IgD-negative memory B cell (primary cell): ENCODE results near the gene FAM169A. TPM values are rescaled to one million over a fixed set of nuclear protein-coding genes. Genes with fewer than 3 reads are reported as not detected.

Experiments
- polyA plus RNA-seq: library from polyadenylated mRNA; unstranded; fragments of 300-500 nt; fragmentation: Illumina TruSeq; gene quantifications from one replicate; pipeline ENCODE4 v1.2.3, GENCODE V29; 2021

Gene FAM169A
- polyA plus RNA-seq, 1 donor from 2014 or later, result 1.6 TPM

Other genes starting within 250 kb of the FAM169A start
- 2.7 TPM for gene ENC1, start 225.7 kb downstream of the FAM169A start, polyA plus RNA-seq
- 62.1 TPM for gene HEXB, start 181.2 kb downstream of the FAM169A start, polyA plus RNA-seq
- 8.5 TPM for gene GFM2, start 99.3 kb downstream of the FAM169A start, polyA plus RNA-seq
- 56.6 TPM for gene NSA2, start 99.1 kb downstream of the FAM169A start, polyA plus RNA-seq
- gene GCNT4, start 186.2 kb upstream of the FAM169A start, polyA plus RNA-seq, result 0.08 TPM